GM19099 (cell line): ENCODE measurements around the gene PIAS2.

Experiments
- POLR2A ChIP-seq: IDR thresholded peaks from 3 replicates; pipeline ENCODE4 v1.6.1; 2011; ENCODE audit warnings: low read depth; ENCODE audit not compliant: insufficient read length; ENCODE audit errors: extremely low read depth

PIAS2 gene

DNA sequence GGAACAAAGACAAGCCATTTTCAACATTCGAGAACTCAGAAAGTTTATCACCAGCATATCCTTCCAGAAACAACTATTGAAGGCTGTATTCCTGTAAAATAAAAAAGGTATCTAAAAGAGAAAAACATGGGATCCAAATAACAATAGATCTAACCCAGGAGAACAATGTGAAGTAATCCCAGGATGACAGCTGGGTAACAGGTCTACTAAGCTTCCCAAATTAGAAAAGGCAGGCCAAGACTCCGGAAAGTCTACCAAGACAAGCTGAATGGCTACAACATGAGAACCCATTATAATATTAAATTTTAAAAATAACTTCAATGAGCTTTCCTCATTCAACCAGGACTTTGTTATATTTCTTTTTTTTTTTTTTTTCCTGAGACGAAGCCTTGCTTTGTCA, 6.5 kb downstream of the PIAS2 start:
- TF ChIP-seq POLR2A, result no peak

DNA sequence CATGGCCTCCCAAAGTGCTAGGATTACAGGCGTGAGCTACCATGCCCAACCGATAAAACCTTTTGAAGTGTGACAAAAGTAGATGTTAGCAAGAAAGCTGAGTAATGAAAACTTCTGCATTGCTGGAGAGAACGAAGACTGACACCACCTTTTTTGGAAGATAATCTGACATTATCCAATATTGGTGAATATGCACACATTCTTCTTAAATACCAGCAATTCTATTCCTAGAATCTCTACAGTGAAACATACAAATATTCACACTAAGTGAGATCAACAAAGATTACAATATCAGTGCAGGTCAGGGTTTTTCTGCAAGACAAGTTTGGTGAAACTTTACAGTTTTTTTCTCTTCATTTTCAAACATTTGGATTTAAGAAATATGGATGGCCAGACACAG, 7.8 kb downstream of the PIAS2 start:
- no peak for TF ChIP-seq POLR2A

DNA sequence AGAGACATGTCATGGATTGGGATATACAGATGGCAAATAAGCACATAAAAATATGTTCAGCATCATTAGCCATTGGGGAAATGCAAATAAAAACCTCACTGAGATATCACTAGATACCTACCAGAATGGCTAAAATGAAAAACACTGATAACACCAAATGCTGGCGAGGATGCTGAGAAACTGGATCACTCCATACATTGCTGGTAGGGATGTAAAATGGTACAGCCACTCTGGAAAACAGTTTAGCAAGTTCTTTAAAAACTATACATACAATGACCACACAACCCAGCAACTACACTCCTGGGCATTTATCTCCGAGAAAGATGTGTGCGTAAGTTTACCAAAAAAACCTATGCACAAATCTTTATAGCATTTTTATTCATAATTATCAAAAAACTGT, 13.9 kb downstream of the PIAS2 start:
- TF ChIP-seq POLR2A, result no peak

DNA sequence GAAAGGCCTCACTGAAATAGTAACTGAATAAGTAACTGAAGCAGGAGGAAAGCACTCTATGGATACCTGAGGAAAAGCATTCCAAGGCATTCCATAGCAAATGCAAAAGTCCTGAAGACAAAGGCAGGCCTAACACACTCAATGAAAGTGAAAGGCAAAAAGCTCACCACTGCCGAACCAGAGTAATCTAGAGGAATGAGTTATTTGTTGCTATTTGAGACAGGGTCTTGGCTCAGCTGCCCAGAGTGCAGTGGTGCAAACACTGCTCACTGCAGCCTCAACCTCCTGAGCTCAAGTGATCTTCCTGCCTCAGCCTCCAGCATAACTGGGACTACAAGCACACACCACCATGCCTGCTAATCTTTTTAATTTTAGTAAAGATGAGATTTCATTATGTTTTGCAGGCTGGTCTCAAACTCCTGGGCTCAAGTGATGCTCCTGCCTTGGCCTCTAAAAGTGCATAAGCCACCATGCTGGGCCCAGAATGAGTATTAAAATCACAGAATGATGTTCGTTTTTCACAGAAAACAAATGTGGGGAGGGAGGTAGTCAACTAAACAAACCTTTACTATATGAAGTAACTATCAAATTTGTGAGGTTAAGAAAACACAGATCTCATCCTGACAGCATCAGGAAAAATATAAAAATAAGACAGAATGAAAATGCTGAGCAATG, 17.9 kb downstream of the PIAS2 start:
- no peak for TF ChIP-seq POLR2A

DNA sequence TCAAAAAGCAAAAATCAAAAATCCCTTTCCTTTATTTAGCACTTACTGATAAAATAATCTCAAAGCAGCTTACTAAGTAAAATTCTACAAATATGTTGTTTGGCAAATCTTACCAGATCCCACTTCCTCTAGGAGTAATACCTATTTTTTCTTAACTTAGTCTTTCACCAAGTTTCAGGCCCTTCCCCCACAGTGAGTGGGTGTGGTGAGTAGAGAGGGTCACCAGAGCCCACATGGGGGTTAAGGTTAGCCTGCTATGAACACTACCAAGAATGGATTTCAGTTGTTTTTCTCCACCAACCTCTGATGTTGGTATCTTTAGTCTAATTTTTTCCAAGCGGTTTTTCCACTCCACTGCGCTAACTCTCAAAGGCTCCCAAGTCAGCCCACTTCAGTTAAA, 23.2 kb downstream of the PIAS2 start:
- TF ChIP-seq POLR2A, result no peak

DNA sequence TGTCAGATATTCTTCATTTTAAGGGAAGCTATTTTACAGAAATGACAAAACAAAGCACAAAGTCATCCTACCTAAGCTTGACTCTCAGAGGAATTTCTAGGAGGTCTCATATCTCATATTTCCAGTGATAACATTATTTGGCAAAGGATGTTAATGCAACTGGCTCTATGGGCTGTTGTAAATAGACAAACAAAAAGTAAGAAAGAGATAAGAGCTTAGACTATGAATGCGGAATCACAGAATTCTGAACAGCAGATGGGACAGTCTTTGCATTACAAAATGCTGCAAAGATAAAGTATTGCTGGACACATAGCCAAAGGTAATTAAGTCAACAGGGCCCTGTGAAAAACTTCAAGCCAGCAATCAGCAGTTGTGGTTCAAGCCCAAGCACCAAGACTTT, 23.9 kb downstream of the PIAS2 start:
- TF ChIP-seq POLR2A, result no peak

DNA sequence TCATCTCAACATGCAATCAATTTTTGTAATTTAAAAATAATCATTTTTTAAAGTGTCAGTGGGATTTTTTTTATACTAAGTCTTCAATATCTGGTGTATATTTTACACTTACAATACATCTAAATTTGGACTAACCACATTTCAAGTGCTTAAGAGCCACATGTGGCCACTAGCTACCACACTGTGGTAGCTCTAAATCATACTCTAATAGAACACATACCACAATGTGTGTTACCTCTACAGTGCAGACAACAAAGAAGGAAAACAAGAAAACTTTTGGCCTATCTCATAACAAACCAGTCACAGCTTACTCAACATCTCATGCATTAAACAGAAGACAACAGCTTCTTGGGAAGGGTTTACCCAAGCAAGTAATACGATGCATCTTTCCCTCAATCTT, 24.5 kb downstream of the PIAS2 start:
- TF ChIP-seq POLR2A, result no peak

DNA sequence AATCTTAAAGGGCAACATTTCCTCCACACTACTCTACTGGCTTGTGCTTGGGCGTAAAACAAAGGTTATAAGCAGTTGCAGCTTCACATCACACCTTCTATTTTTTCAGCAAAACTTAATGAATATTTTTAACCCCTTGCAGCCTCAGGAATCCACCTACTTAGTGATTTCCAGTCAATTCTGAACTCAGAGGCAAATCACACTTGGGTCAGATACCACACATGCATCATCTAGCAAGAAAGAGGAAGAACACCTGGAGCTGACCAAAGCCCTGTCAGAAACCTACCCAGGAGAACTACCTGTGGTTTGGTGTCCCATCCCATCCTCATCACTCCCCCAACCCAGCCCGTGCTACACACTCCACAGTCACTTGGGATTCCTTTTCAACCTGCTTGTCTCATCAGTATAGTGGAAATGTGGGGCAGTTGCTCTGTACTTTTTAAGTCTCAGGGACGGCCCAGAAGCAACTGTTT, 25.5 kb downstream of the PIAS2 start:
- no peak for TF ChIP-seq POLR2A

DNA sequence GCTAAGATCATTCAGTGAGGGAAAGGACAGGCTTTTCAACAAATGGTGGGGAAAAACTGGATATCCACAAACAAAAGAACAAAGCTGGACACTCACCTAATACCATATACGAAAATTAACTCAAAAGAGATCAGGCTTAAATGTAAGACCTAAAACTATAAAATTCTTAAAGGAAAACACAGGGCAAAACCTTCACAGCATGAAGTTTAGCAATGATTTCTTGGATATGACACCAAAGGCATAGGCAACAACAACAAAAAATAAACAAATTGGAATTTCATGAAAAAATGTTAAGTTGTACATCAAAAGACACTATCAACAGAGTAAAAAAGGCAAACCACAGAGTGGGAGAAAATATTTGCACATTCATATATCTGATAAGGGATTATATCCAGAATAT, 28.3 kb downstream of the PIAS2 start:
- no peak for TF ChIP-seq POLR2A

DNA sequence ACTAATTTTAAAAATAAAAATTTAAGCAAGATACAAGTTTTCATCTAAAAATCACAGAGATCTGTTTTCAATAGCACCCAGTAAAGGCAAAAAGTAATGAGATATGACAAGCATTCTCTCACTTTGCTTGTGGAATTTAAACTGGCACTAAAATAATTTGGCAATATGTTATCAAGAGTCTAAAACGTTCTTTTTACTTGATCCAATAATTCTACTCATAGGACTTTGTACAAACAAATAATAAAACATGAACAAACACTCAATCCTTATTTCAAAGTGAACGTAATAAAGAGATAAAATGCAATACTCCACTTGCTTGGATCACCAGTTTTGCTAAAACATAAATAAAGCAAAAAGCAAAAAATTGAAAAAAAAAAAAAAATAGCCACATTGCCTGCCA, 30.4 kb downstream of the PIAS2 start:
- no peak for TF ChIP-seq POLR2A

DNA sequence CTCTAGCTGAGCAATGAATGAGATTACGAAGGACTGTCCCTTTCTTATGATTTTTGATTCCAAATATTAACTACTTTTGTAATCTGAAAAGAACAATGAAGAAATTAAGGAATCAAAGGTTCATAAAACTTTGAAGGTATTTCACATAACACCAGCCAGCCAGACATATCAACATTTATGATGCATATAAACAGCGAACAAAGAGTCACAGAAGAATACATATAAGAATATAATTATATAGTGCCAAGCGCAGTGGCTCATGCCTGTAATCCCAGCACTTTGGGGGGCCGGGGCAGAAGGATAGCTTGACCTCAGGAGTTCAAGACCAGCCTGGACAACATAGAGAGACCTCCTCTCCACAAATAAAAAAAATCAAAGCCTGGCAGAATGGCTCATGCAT, 34.1 kb downstream of the PIAS2 start:
- no peak for TF ChIP-seq POLR2A

DNA sequence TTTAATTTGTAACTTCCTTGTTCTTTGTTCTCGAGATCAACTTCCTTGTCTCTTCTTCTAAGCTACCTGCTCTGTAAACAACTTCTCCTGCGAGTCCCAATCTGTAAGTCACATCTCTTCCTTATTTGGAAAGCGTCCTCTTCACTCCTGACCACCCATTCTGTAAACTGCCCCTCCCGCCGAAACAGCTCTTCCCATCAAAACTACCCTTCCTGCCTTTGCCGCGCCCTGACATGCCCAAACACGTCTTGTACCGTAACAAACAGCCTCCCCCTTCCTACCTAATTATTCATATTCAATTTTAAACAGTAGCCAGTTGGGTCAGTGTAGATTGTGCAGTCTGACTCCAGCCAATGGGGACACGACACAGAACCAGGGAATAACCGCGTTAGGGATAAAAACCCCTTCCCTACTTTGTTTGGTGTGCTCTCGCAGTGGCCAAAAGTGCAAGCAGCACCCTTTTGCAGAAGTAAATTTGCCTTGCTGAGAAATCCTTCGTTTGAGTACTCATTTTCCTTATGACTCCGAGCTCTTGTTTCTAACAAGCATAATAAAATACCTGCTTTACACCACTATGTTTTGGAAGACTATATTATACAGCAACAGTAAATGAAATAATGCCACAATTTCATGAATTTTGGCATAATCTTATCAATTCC, 39.8 kb downstream of the PIAS2 start:
- TF ChIP-seq POLR2A, result no peak

DNA sequence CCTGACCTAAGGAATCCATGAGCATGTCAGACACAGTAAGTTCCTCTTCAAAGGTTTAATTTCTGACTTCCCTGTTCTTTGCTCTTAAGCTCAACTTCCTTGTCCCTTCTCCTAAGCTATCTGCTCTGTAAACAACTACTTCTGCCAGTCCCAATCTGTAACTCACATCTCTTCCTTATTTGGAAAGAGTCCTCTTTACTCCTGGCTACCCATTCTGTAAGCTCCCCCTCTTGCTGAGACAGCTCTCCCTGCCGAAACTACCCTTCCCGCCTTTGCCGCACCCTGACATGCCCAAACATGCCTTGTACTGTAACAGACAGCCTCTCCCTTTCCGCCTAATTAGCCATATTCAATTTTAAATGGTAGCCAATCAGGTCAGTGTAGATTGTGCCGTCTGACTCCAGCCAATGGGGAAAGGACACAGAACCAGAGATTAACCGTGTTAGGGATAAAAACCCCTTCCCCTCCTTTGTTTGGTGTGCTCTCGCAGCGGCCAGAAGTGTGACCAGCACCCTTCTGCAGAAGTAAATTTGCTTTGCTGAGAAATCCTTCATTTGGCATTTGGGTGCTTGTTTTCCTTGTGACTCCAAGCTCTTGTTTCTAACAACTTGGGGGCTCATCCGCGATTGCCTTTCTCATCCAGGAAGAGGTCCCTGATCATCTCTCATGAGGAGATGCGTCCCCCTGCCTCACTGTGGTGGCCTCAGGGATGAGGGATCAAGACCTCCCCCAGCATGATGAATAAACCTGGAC, 49.0 kb downstream of the PIAS2 start:
- TF ChIP-seq POLR2A, result no peak

DNA sequence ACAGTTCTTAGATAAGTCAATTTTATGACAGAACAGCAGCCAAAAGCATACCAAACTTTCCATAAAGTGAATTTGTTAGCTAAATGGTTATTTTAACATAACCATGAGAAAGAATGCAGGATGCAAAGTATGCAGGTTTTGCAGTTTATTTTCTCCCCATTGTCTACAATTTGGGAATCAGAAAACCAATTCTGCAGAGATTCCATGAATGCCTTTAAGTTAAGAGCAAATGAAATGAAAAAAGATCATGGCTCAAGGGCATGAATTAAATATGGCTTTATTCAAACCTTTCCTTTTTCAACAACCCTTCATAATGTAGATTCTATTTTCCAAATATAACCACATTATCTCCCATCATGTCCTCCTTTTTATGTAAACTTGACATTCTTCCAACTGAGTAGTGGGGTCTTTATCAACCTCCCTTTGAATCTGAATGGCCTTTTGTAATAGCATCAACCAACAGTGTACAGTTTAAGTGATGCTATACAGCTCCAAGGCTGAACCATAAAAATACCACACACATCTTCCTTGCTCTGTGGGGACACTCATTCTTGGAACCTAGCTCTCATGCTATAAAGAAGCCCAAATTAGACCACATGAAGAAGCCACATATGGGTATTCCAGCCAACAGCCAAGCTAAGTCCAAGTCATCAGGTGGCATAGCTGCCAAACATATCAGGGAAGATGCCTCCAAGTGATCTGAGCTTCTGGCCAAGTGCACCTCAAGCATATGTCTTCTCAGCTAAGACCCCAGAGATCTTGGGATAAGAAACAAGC, 49.8 kb downstream of the PIAS2 start:
- TF ChIP-seq POLR2A, result no peak

DNA sequence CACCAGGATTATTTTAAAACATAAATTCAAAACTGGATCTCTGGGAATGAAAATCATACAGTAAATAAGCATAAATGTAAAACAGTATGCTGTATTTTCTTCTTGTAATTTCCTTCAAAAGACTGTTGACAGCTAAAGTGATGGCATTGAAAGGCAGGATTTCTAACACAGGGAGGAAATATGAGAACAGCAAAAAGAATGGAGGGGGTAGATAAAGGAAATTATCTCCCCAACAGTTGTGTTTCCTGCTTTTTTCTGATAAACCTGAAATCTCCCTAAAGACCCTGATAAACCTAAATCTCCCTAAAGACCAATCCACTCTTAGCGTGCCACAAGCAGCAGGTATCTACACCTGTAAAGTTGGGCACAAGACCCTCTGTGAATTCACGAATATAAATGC, 50.8 kb downstream of the PIAS2 start:
- no peak for TF ChIP-seq POLR2A
